Measurements from ENCODE around the gene RBM33. TPM values are rescaled to one million over a fixed set of nuclear protein-coding genes. Genes with fewer than 3 reads are reported as not detected.

The RBM33 gene
- total and polyA plus RNA-seq, 2 of the 13 experiments (the other 11 are each of a cell fraction or from before 2014, with no cell fraction given) = 12.4 to 28.9 TPM

GRCh38 chr7:155807789-155808548 lies 163.5 kb downstream of the RBM33 start (continued):
- TF ChIP-seq, protein P1, sequence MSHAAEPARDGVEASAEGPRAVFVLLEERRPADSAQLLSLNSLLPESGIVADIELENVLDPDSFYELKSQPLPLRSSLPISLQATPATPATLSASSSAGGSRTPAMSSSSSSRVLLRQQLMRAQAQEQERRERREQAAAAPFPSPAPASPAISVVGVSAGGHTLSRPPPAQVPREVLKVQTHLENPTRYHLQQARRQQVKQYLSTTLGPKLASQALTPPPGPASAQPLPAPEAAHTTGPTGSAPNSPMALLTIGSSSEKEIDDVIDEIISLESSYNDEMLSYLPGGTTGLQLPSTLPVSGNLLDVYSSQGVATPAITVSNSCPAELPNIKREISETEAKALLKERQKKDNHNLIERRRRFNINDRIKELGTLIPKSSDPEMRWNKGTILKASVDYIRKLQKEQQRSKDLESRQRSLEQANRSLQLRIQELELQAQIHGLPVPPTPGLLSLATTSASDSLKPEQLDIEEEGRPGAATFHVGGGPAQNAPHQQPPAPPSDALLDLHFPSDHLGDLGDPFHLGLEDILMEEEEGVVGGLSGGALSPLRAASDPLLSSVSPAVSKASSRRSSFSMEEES (CRISPR knock-in tag; IDR thresholded peaks at IDR 0.05) = no peak
- TF ChIP-seq RFXANK (CRISPR knock-in tag; IDR thresholded peaks at IDR 0.05) (no peak), KDM1A (CRISPR knock-in tag; IDR thresholded peaks at IDR 0.05) (no peak), REL (CRISPR knock-in tag; conservative IDR thresholded peaks at IDR 0.05) (no peak), ZNF205 (CRISPR knock-in tag; IDR thresholded peaks at IDR 0.05) (peak; percentile 10; the same call in 1 of the 2 replicates), CREBL2 (CRISPR knock-in tag; IDR thresholded peaks at IDR 0.05; ENCODE audit: borderline replicate concordance) (no peak), ZSCAN22 (CRISPR knock-in tag; IDR thresholded peaks at IDR 0.05) (no peak), SSRP1 (CRISPR knock-in tag; IDR thresholded peaks at IDR 0.05) (no peak), POGZ (CRISPR knock-in tag; IDR thresholded peaks at IDR 0.05) (peak; percentile 35; the same call in 1 of the 2 replicates), ZNF232 (CRISPR knock-in tag; IDR thresholded peaks at IDR 0.05; ENCODE audit: borderline replicate concordance) (no peak), RFX1 (IDR thresholded peaks at IDR 0.05) (no peak), ZBTB33 (CRISPR knock-in tag; IDR thresholded peaks at IDR 0.05) (no peak), TRIM24 (CRISPR knock-in tag; IDR thresholded peaks at IDR 0.05) (no peak), TFAP4 (IDR thresholded peaks at IDR 0.05; ENCODE audit: borderline replicate concordance, low read depth) (no peak), NRL (CRISPR knock-in tag; IDR thresholded peaks at IDR 0.05; ENCODE audit: borderline replicate concordance) (no peak), DMTF1 (CRISPR knock-in tag; IDR thresholded peaks at IDR 0.05) (no peak), ZNF709 (CRISPR knock-in tag; IDR thresholded peaks at IDR 0.05) (0 out of 2 replicates have a peak, but pooled peaks have one; percentile 2)
- TF ChIP-seq, protein P2, sequence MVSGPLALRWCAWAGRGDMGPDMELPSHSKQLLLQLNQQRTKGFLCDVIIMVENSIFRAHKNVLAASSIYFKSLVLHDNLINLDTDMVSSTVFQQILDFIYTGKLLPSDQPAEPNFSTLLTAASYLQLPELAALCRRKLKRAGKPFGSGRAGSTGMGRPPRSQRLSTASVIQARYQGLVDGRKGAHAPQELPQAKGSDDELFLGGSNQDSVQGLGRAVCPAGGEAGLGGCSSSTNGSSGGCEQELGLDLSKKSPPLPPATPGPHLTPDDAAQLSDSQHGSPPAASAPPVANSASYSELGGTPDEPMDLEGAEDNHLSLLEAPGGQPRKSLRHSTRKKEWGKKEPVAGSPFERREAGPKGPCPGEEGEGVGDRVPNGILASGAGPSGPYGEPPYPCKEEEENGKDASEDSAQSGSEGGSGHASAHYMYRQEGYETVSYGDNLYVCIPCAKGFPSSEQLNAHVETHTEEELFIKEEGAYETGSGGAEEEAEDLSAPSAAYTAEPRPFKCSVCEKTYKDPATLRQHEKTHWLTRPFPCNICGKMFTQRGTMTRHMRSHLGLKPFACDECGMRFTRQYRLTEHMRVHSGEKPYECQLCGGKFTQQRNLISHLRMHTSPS (CRISPR knock-in tag; IDR thresholded peaks at IDR 0.05; ENCODE audit: low read depth) = no peak
- TF ChIP-seq, protein P3, sequence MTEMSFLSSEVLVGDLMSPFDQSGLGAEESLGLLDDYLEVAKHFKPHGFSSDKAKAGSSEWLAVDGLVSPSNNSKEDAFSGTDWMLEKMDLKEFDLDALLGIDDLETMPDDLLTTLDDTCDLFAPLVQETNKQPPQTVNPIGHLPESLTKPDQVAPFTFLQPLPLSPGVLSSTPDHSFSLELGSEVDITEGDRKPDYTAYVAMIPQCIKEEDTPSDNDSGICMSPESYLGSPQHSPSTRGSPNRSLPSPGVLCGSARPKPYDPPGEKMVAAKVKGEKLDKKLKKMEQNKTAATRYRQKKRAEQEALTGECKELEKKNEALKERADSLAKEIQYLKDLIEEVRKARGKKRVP (CRISPR knock-in tag; IDR thresholded peaks at IDR 0.05) = no peak
